Chondrocyte (in vitro differentiated cells): ENCODE data around the gene IQCF2. TPM values are rescaled to one million over a fixed set of nuclear protein-coding genes. Genes with fewer than 3 reads are reported as not detected.

Source experiments
- DNase-seq: peaks from one replicate; pipeline ENCODE4 v3.0.0; 2021; ENCODE audit warnings: mixed read lengths, low spot score
- H3K27ac Mint-ChIP-seq: one replicate; pipeline ENCODE4 v1.8.0; 2021; ENCODE audit warnings: mild to moderate bottlenecking, moderate library complexity, mixed read lengths; ENCODE audit not compliant: unreplicated experiment
- H3K27me3 Mint-ChIP-seq: 2 replicates; pipeline ENCODE4 v1.8.0; 2021; ENCODE audit warnings: low read depth, mixed read lengths
- H3K36me3 Mint-ChIP-seq: 2 replicates; pipeline ENCODE4 v1.8.0; 2021; ENCODE audit warnings: low read depth, mixed read lengths
- H3K4me1 Mint-ChIP-seq: 2 replicates; pipeline ENCODE4 v1.8.0; 2021; ENCODE audit warnings: low read depth, mild to moderate bottlenecking, mixed read lengths
- H3K4me3 Mint-ChIP-seq: one replicate; pipeline ENCODE4 v1.8.0; 2021; ENCODE audit warnings: mild to moderate bottlenecking, moderate library complexity, mixed read lengths; ENCODE audit not compliant: unreplicated experiment
- H3K9me3 Mint-ChIP-seq: 2 replicates; pipeline ENCODE4 v1.8.0; 2021; ENCODE audit warnings: low read depth, mixed read lengths
- CTCF ChIP-seq: fragments of 200-600 bp; sonication (generic); IDR thresholded peaks from 2 replicates; pipeline ENCODE4 v1.5.0; 2021; ENCODE audit warnings: antibody characterized with exemption, mild to moderate bottlenecking, moderate library complexity
- total RNA-seq: library from RNA; stranded (reverse); gene quantifications from 3 replicates; pipeline ENCODE4 v1.2.1, GENCODE V29; 2021

IQCF2 gene
- total RNA-seq, 1 donor from 2014 or later, result not detected

GRCh38 chr3:51817375-51817774, 44.0 kb upstream of the IQCF2 start:
- Mint-ChIP-seq H3K4me3 (no peak overlapping the region), H3K4me1 (no peaks in the 10 kb centered on the region), H3K36me3 (no peaks in the 10 kb centered on the region), H3K9me3 (no peaks in the 10 kb centered on the region), H3K27me3 (peaks cover 18% of the 10 kb centered on the region), H3K27ac (no peak overlapping the region)
- DNase-seq, result no peak
- TF ChIP-seq CTCF, result no peak

GRCh38 chr3:51819151-51819550, 42.3 kb upstream of the IQCF2 start:
- H3K4me3 Mint-ChIP-seq, result no peak overlapping the region
- no peaks in the 10 kb centered on the region for H3K36me3 Mint-ChIP-seq
- DNase-seq, result no peak
- H3K27ac Mint-ChIP-seq, result no peak overlapping the region
- no peaks in the 10 kb centered on the region for H3K9me3 Mint-ChIP-seq
- H3K27me3 Mint-ChIP-seq, result peaks cover 20% of the 10 kb centered on the region
- TF ChIP-seq CTCF, result no peak
- H3K4me1 Mint-ChIP-seq, result no peaks in the 10 kb centered on the region

- DNase-seq, result no peak
- Mint-ChIP-seq H3K36me3 (no peaks in the 10 kb centered on the region), H3K4me3 (no peak overlapping the region), H3K4me1 (no peaks in the 10 kb centered on the region), H3K27ac (no peak overlapping the region), H3K27me3 (peaks cover 20% of the 10 kb centered on the region), H3K9me3 (no peaks in the 10 kb centered on the region)
- peak; percentile 2 for TF ChIP-seq CTCF
Measured at GRCh38 chr3:51819709-51820406, 41.6 kb upstream of the IQCF2 start.

GRCh38 chr3:51828297-51828696, 33.1 kb upstream of the IQCF2 start:
- TF ChIP-seq CTCF, result no peak
- DNase-seq, result no peak
- no peak overlapping the region for H3K27ac Mint-ChIP-seq
- H3K4me3 Mint-ChIP-seq, result no peak overlapping the region
- H3K36me3 Mint-ChIP-seq, result no peaks in the 10 kb centered on the region
- H3K9me3 Mint-ChIP-seq, result peaks cover 21% of the 10 kb centered on the region
- no peaks in the 10 kb centered on the region for H3K4me1 Mint-ChIP-seq
- H3K27me3 Mint-ChIP-seq, result peaks cover 9% of the 10 kb centered on the region

GRCh38 chr3:51830345-51830744, 31.1 kb upstream of the IQCF2 start:
- Mint-ChIP-seq H3K9me3 (peaks cover 25% of the 10 kb centered on the region), H3K4me3 (no peak overlapping the region), H3K4me1 (no peaks in the 10 kb centered on the region), H3K36me3 (no peaks in the 10 kb centered on the region), H3K27me3 (peaks cover 19% of the 10 kb centered on the region), H3K27ac (no peak overlapping the region)
- no peak for TF ChIP-seq CTCF
- no peak for DNase-seq
